Activated CD8-positive, alpha-beta memory T cell treated with anti-CD3 and anti-CD28 coated beads, Interleukin-2, amount 10 ng/mL, durations not matched to agents 7 days and 5 days (primary cell): ENCODE results near the gene PIK3CB. TPM values are rescaled to one million over a fixed set of nuclear protein-coding genes. Genes with fewer than 3 reads are reported as not detected.
"Not testable (repeated sequence)": the region's sequence is repeated elsewhere in the genome, so short reads cannot be mapped to it uniquely, and the experiment has no call there.

ENCODE experiments used
- ATAC-seq: fragments of 150-1000 bp; cut with Tn5 transposase; one replicate; pipeline ENCODE4 v1.10.0; 2021; ENCODE audit warnings: moderate library complexity
- CTCF ChIA-PET: fragments of 350-600 bp; sonication (Branson Sonifier 250); formaldehyde crosslinking; loops from one replicate; lab custom pipeline; 2021; ENCODE audit warnings: antibody characterized with exemption; lab: Charles Lee
- DNase-seq: peaks from one replicate; pipeline ENCODE4 v3.0.0-alpha.2; 2020
- H3K27ac Mint-ChIP-seq: one replicate; pipeline ENCODE4 v1.8.0; 2021; ENCODE audit warnings: mild to moderate bottlenecking, mixed read lengths
- H3K27me3 Mint-ChIP-seq: one replicate; pipeline ENCODE4 v1.8.0; 2021; ENCODE audit warnings: mixed read lengths
- H3K36me3 Mint-ChIP-seq: one replicate; pipeline ENCODE4 v1.8.0; 2021; ENCODE audit warnings: mild to moderate bottlenecking, mixed read lengths
- H3K4me1 Mint-ChIP-seq: one replicate; pipeline ENCODE4 v1.8.0; 2021; ENCODE audit warnings: mixed read lengths
- H3K4me3 Mint-ChIP-seq: one replicate; pipeline ENCODE4 v1.8.0; 2021; ENCODE audit warnings: mild to moderate bottlenecking, moderate library complexity, mixed read lengths
- H3K9me3 Mint-ChIP-seq: one replicate; pipeline ENCODE4 v1.8.0; 2022; ENCODE audit warnings: low read depth, mixed read lengths
- total RNA-seq, 2 experiments: library from RNA; stranded (reverse); gene quantifications; one replicate each; pipeline ENCODE4 v1.2.3, GENCODE V29; 2021

The PIK3CB gene
- total RNA-seq, 2 experiments from 2014 or later = 7.1 to 8.4 TPM

DNA sequence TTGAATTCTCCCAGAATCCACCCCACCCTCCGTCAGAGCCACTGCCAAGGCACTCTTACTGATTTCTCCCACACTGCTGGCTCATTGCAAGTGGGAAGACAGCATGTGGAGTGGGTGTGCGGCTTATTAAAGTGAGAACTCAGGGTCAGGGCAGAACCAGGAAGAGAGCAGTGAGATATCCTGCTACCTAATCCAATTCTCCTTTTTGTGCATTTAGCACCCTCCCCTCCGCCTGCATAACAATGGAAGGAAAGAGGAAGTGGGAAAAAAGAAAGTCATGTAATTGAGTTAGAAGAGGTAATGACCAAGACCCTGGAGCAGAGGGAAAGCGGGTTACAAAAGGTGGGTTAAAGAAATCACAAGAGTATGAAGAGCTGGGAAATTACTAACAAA, 27.8 kb upstream of the PIK3CB start:
- H3K36me3 Mint-ChIP-seq = no peaks in the 10 kb centered on the region
- no peaks in the 10 kb centered on the region for H3K27me3 Mint-ChIP-seq
- CTCF ChIA-PET = no interaction called here
- H3K9me3 Mint-ChIP-seq = no peaks in the 10 kb centered on the region
- H3K4me1 Mint-ChIP-seq = peaks cover 5% of the 10 kb centered on the region
- ATAC-seq (no peak), DNase-seq (no peak)
- H3K27ac Mint-ChIP-seq = no peak overlapping the region
- no peak overlapping the region for H3K4me3 Mint-ChIP-seq

DNA sequence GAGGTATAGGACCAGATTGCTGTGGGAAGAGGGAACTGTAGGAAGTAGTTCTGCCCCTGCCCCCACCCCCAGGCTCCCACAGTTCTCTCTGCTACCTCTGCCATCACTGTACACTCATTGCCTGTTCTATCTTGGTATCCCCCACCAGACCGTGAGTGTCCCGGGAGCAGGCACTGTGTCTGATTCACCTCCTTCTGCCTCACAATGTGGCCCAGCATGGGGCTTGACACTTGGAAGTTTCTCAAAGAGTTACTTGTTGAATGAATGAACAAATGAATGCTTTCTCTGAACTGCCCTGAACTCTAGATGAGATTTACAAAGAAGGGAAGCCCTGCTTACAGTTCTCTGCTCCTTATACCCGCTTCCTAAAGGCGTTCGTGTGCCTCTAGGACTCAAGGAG, 27.1 kb upstream of the PIK3CB start:
- ATAC-seq = no peak
- no peak overlapping the region for H3K4me3 Mint-ChIP-seq
- CTCF ChIA-PET = no interaction called here

DNA sequence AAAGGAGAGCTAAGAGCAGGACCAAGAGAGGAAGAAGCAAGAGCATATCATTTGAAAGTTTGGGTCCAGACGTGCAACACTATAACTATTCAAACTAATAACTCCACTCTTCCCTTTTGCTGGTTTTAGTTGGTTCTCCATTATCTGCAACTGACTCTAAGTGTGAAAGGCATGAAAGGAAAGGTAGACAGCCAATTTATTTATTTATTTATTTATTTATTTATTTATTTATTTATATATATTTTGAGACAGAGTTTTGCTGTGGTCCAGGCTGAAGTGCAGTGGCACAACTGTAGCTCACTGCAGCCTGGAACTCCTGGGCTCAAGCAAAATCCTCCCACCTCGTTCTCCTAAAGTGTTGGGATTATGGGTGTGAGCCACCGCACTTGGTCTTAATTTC, 22.1 kb upstream of the PIK3CB start:
- Mint-ChIP-seq H3K9me3 (no peaks in the 10 kb centered on the region), H3K4me3 (no peak overlapping the region), H3K4me1 (no peaks in the 10 kb centered on the region), H3K36me3 (no peaks in the 10 kb centered on the region), H3K27me3 (peaks cover 5% of the 10 kb centered on the region), H3K27ac (no peak overlapping the region)
- CTCF ChIA-PET = interaction anchor here (0.7 kb wide), 1 partner anchor 133 kb away, joined by 3 read pairs; no protein-coding TSS in a partner anchor
- ATAC-seq = no peak
- DNase-seq = no peak

More for the DNA sequence above, 27.1 kb upstream of the PIK3CB start:
- Mint-ChIP-seq H3K27me3 (no peaks in the 10 kb centered on the region), H3K9me3 (no peaks in the 10 kb centered on the region), H3K4me1 (peaks cover 5% of the 10 kb centered on the region), H3K27ac (no peak overlapping the region), H3K36me3 (no peaks in the 10 kb centered on the region)
- DNase-seq = no peak

DNA sequence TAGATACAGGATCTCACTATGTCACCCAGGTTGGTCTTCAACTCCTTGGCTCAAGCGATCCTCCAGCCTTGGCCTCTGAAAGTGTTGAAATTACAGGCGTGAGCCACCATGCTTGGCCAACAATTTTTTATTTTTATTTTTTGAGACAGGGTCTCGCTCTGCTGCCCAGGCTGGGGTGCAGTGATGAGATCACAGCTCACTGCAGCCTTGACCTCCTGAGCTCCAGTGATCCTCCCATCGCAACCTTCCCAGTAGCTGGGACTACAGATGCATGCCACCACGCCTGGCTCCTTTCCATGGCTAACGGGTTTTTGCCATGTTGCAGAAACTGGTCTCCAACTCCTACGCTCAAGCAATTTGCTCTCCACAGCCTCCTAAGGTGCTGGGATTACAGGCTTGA, 20.2 kb upstream of the PIK3CB start:
- no peak for DNase-seq
- CTCF ChIA-PET = interaction anchor here (1.6 kb wide), 1 partner anchor 68 kb away, joined by 4 read pairs; no protein-coding TSS in a partner anchor
- Mint-ChIP-seq H3K27ac (no peak overlapping the region), H3K9me3 (no peaks in the 10 kb centered on the region), H3K4me1 (no peaks in the 10 kb centered on the region), H3K36me3 (no peaks in the 10 kb centered on the region), H3K27me3 (peaks cover 5% of the 10 kb centered on the region), H3K4me3 (no peak overlapping the region)
- no peak for ATAC-seq

DNA sequence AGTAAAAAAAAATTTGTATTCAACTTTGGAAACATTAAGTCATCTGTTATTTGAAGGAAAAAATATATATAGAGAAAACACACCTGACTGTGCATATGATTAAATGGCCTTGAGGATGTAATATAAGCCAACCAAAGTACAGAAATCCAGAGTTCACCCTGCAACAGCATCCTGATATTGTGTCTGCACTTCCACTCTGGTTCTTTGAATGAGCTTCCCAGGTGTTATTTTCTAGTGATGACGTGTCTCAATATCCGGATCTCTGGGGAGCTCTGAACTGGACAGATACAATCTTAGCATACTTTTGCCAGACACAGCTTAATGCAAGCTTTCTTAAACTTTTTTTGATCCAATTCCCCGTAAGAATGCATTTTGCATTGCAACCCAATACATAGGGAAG, 19.5 kb upstream of the PIK3CB start:
- no peaks in the 10 kb centered on the region for H3K4me1 Mint-ChIP-seq
- DNase-seq (no peak), ATAC-seq (no peak)
- no peaks in the 10 kb centered on the region for H3K36me3 Mint-ChIP-seq
- peaks cover 5% of the 10 kb centered on the region for H3K27me3 Mint-ChIP-seq
- H3K9me3 Mint-ChIP-seq = no peaks in the 10 kb centered on the region
- H3K4me3 Mint-ChIP-seq = no peak overlapping the region
- no peak overlapping the region for H3K27ac Mint-ChIP-seq
- CTCF ChIA-PET = interaction anchor here (1.6 kb wide), 1 partner anchor 69 kb away, joined by 4 read pairs; no protein-coding TSS in a partner anchor

DNA sequence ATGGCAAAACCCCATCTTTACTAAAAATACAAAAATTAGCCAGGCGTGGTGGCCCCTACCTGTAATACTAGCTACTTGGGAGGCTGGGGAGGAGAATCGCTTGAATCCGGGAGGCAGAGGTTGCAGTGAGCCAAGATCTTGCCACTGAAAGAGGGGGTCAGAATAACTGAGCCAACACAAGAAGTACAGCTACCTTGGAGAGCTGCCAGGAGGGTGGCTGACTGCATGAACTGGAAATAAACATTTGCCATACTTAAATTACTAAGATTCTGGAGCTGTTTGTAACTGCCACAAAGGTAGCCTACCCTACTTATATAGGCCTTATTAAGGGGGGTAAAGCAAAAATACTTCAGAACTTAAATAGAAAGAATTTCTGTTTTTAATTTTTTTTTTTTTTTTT, 15.4 kb upstream of the PIK3CB start:
- DNase-seq (no peak), ATAC-seq (no peak)
- no peaks in the 10 kb centered on the region for H3K9me3 Mint-ChIP-seq
- no peak overlapping the region for H3K27ac Mint-ChIP-seq
- CTCF ChIA-PET = no interaction called here
- H3K4me1 Mint-ChIP-seq = no peaks in the 10 kb centered on the region
- H3K4me3 Mint-ChIP-seq = no peak overlapping the region
- no peaks in the 10 kb centered on the region for H3K27me3 Mint-ChIP-seq
- H3K36me3 Mint-ChIP-seq = no peaks in the 10 kb centered on the region

DNA sequence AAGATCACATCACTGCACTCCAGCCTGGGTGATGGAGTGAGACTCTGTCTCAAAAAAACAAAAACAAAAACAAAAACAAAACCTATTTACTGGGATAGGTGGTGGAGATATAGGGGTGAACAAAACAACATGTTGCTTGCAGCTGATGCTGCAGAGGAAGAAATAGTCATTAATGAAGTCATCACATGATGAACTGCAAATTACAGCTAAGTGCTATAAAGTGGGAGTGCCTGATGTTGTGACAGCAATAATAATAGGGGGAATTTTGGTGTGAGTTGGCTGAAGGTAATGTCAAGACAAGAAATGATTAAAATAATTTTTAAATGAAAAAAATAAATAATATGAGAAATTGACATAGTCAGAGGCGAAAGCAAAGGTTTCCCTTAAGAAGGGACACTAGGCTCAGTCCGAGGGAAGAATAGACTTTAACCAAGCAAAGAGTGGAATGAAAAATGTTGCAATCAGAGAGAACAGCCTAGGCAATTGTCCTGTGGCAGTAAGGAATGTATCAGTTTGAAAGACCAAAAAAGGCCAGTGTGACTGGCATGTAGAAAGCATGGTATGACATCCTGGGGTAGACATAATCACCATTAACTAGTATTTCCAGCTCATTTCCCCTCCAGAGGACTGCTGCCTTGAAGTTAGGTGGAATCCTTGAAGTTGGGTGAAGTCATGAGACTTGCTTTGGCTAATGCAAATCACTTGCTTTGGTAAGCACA, 14.7 kb upstream of the PIK3CB start:
- no peaks in the 10 kb centered on the region for H3K4me1 Mint-ChIP-seq
- no peak overlapping the region for H3K4me3 Mint-ChIP-seq
- H3K27ac Mint-ChIP-seq = no peak overlapping the region
- CTCF ChIA-PET = interaction anchor here (0.8 kb wide), 1 partner anchor 66 kb away, joined by 3 read pairs; no protein-coding TSS in a partner anchor
- H3K27me3 Mint-ChIP-seq = no peaks in the 10 kb centered on the region
- no peaks in the 10 kb centered on the region for H3K36me3 Mint-ChIP-seq
- ATAC-seq (no peak), DNase-seq (no peak)
- H3K9me3 Mint-ChIP-seq = no peaks in the 10 kb centered on the region

DNA sequence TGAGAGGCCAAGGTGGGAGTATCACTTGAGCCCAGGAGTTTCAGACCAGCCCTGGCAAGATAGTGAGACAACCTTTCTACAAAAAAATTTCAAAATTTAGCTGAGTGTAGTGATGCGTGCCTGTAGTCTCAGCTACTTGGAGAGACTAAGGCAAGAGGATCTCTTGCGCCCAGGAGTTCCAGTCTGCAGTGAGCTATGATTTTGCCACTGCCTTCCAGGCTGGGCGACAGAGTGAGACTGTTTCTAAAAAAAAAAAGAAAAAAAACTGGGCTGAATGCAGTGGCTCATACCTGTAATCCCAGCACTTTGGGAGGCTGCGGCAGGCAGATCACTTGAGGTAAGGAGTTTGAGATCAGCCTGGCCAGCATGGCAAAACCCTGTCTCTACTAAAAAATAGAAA, 14.0 kb upstream of the PIK3CB start:
- CTCF ChIA-PET = interaction anchor here (0.8 kb wide), 2 partner anchors 66 to 68 kb away, joined by 3 read pairs; no protein-coding TSS in a partner anchor

DNA sequence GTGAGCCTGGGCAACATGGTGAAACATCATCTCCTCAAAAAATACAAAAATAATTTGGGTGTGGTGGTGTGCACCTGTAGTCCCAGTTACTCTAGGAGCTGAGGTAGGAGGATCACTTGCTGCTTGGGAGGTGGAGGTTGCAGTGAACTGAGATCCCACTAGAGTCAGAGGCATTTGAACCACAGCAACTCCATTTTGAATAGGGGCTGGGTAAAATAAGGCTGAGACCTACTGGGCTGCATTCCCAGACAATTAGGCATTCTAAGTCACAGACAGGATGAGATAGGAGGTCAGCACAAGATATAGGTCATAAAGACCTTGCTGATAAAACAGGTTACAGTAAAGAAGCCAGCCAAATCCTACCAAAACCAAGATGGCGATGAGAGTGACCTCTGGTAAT, 12.1 kb upstream of the PIK3CB start:
- CTCF ChIA-PET, H3K9me3 Mint-ChIP-seq, H3K4me3 Mint-ChIP-seq, H3K27me3 Mint-ChIP-seq, DNase-seq, ATAC-seq, H3K27ac Mint-ChIP-seq, H3K36me3 Mint-ChIP-seq, H3K4me1 Mint-ChIP-seq: not testable (repeated sequence)

More for the DNA sequence above, 14.0 kb upstream of the PIK3CB start:
- H3K27ac Mint-ChIP-seq = no peak overlapping the region
- H3K4me3 Mint-ChIP-seq = no peak overlapping the region
- H3K36me3 Mint-ChIP-seq = no peaks in the 10 kb centered on the region
- H3K27me3 Mint-ChIP-seq = no peaks in the 10 kb centered on the region
- H3K9me3 Mint-ChIP-seq = no peaks in the 10 kb centered on the region
- DNase-seq (no peak), ATAC-seq (no peak)
- H3K4me1 Mint-ChIP-seq = no peaks in the 10 kb centered on the region

DNA sequence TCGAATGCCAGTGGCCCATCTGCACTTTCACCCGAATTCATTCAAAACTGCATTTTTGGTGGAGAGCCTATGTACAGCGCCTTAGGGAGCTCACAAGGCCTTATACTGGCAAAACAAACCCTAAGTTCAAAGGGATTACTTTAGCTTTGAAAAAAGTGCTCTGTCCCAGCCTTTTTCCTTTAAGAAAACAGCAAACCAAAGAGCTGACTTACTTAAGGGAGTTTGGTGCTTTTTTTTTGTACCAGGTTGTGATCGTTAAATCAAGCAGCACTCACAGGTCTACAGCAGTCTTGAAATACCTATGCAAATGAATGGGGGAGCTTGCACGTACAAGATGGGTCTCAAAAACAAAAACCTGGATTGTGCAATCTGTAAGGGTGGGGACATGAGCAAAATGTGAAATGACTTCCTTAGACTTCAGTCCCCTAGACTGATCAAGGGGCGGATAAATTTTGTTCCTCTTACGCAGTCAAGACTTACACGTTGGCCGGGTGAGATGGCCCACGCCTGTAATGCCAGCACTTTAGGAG, 11.6 kb upstream of the PIK3CB start:
- Mint-ChIP-seq H3K27me3 (no peaks in the 10 kb centered on the region), H3K4me3 (no peak overlapping the region), H3K27ac (no peak overlapping the region), H3K36me3 (no peaks in the 10 kb centered on the region), H3K4me1 (no peaks in the 10 kb centered on the region), H3K9me3 (no peaks in the 10 kb centered on the region)
- CTCF ChIA-PET = interaction anchor here (1.4 kb wide), 1 partner anchor 69 kb away, joined by 4 read pairs; no protein-coding TSS in a partner anchor
- ATAC-seq (no peak), DNase-seq (no peak)

DNA sequence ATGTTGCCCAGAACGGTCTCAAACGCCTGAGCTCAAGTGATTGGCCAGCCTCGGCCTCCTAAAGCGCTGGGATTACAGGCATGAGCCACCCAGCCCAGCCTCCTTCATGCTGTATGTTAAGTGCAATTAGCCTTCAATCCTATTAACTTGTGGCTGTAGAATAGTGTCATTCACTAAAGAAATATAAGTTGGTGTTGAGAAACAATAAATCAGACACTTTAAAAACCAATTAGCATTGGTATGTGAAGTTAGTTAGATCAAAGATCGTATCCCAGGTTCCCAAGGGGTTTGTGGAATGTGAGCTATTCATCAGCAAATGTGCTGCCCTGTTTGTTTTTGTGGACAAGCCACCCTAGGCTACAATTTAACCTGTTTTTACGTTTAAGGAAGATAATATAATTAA, 11.0 kb upstream of the PIK3CB start:
- DNase-seq = no peak
- Mint-ChIP-seq H3K9me3 (no peaks in the 10 kb centered on the region), H3K4me1 (no peaks in the 10 kb centered on the region), H3K27ac (no peak overlapping the region), H3K4me3 (no peak overlapping the region), H3K27me3 (no peaks in the 10 kb centered on the region), H3K36me3 (no peaks in the 10 kb centered on the region)
- CTCF ChIA-PET = interaction anchor here (1.4 kb wide), 1 partner anchor 70 kb away, joined by 4 read pairs; no protein-coding TSS in a partner anchor
- no peak for ATAC-seq

DNA sequence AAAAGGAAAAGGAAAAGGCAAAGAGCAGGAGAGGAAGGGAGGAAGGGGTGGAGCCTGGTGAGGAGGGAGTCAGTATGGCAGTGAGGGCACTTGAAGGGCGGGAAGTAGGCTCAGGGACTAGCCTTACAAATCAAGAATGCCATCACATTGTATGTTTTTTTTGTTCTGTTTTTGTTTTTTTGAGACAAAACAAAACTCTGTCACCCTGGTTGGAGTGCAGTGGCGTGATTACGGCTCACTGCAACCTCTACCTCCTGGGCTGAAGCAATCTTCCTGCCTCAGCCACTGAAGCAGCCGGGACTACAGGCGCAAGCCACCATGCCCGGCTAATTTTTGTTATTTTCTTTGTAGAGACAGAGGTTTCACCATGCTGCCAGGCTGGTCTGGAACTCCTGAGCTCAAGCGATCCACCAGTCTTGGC, 10.5 kb upstream of the PIK3CB start:
- no peaks in the 10 kb centered on the region for H3K9me3 Mint-ChIP-seq
- no peaks in the 10 kb centered on the region for H3K27me3 Mint-ChIP-seq
- H3K4me3 Mint-ChIP-seq = no peak overlapping the region
- ATAC-seq = no peak
- no peak for DNase-seq
- H3K36me3 Mint-ChIP-seq = no peaks in the 10 kb centered on the region
- CTCF ChIA-PET = interaction anchor here (1.4 kb wide), 1 partner anchor 70 kb away, joined by 4 read pairs; no protein-coding TSS in a partner anchor
- H3K27ac Mint-ChIP-seq = no peak overlapping the region
- no peaks in the 10 kb centered on the region for H3K4me1 Mint-ChIP-seq

DNA sequence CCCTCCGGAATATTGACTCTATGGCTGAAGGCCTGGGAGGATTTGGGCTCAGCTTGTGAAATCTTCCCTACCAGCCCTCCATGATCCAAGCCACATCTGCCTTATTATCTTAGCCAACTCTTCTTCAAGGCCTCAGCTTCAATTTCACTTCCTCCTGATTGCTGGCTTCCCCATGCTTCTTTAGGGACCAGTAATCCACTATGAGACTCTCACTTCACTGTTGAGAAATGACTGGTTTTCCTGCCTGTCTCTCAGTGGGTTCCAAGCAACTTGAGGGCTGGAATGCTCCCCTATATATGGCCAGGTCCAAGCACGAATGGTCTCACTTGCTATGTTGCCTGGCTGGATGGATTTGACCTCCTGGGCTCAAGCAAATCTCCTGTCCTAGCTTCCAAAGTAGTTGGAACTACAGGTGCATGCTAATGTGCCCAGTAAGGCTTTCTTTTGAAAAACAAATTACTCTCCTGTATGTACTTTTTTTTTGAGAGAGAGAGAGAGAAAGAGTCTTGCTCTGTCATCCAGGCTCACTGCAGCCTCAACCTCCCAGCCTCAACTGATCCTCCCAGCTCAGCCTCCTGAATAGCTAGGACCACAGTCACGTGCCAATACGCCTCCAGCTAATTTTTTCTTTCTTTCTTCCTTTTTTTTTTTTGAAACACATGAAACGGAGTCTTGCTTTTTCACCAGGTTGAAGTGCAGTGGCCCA, 7.9 kb upstream of the PIK3CB start:
- no peak for DNase-seq
- Mint-ChIP-seq H3K27ac (no peak overlapping the region), H3K27me3 (no peaks in the 10 kb centered on the region), H3K4me3 (no peak overlapping the region), H3K9me3 (no peaks in the 10 kb centered on the region), H3K4me1 (no peaks in the 10 kb centered on the region), H3K36me3 (no peaks in the 10 kb centered on the region)
- no peak for ATAC-seq
- CTCF ChIA-PET = interaction anchor here (0.7 to 2.9 kb wide), 3 partner anchors 73 to 248 kb away, joined by 3 to 14 read pairs (median 3); no protein-coding TSS in a partner anchor
